ENCODE data around the gene CACNA2D1.

GRCh38 chr7:82234457-82235049, 209.0 kb downstream of the CACNA2D1 start:
- TF ChIP-seq CTCF (IDR thresholded peaks at IDR 0.05) (peak; percentile 88), EZH2 (IDR thresholded peaks at IDR 0.05) (no peak), EZH2phosphoT487 (IDR thresholded peaks at IDR 0.05) (no peak)

All from neural progenitor cell (in vitro differentiated cells).